GM21360 (cell line): ENCODE measurements around the gene JPH3.

Source experiments
- ATAC-seq: cut with Tn5 transposase; IDR thresholded peaks from one replicate; pipeline ENCODE4 v1.9.1; 2021; ENCODE audit warnings: mild to moderate bottlenecking, moderate library complexity; ENCODE audit not compliant: unreplicated experiment

The JPH3 gene

GRCh38 chr16:87692176-87692575 lies 89.9 kb downstream of the JPH3 start:
- ATAC-seq = no peak

GRCh38 chr16:87692756-87693155 lies 90.4 kb downstream of the JPH3 start:
- ATAC-seq = no peak

GRCh38 chr16:87693827-87694226 lies 91.5 kb downstream of the JPH3 start:
- no peak for ATAC-seq

GRCh38 chr16:87694441-87695125 lies 92.3 kb downstream of the JPH3 start:
- no peak for ATAC-seq

GRCh38 chr16:87695534-87695933 lies 93.2 kb downstream of the JPH3 start:
- no peak for ATAC-seq

- ATAC-seq = no peak
These were observed 94.4 kb downstream of the JPH3 start for GRCh38 chr16:87696726-87697125.

GRCh38 chr16:87697256-87697655 lies 94.9 kb downstream of the JPH3 start:
- ATAC-seq = no peak

GRCh38 chr16:87697792-87698191 lies 95.5 kb downstream of the JPH3 start:
- ATAC-seq = no peak

GRCh38 chr16:87698241-87698640 lies 95.9 kb downstream of the JPH3 start:
- peak; percentile 49 for ATAC-seq

GRCh38 chr16:87698676-87699199 lies 96.4 kb downstream of the JPH3 start:
- ATAC-seq = no peak

GRCh38 chr16:87700406-87701077 lies 98.2 kb downstream of the JPH3 start:
- no peak for ATAC-seq

- no peak for ATAC-seq
These were observed 98.8 kb downstream of the JPH3 start for GRCh38 chr16:87701078-87701460.

GRCh38 chr16:87701505-87701921 lies 99.2 kb downstream of the JPH3 start:
- ATAC-seq = no peak

GRCh38 chr16:87702325-87702811 lies 100.1 kb downstream of the JPH3 start:
- peak; percentile 56 for ATAC-seq

- ATAC-seq = no peak
These were observed 100.8 kb downstream of the JPH3 start for GRCh38 chr16:87703071-87703470.

- no peak for ATAC-seq
These were observed 101.6 kb downstream of the JPH3 start for GRCh38 chr16:87703835-87704375.

- no peak for ATAC-seq
These were observed 102.5 kb downstream of the JPH3 start for GRCh38 chr16:87704754-87705353.

- ATAC-seq = no peak
These were observed 103.5 kb downstream of the JPH3 start for GRCh38 chr16:87705771-87706277.

- ATAC-seq = no peak
These were observed 104.1 kb downstream of the JPH3 start for GRCh38 chr16:87706278-87707000.

- ATAC-seq = no peak
These were observed 104.8 kb downstream of the JPH3 start for GRCh38 chr16:87707097-87707496.
